ENCODE measurements around the gene DHTKD1. TPM values are rescaled to one million over a fixed set of nuclear protein-coding genes. Genes with fewer than 3 reads are reported as not detected.

Gene DHTKD1
- total and polyA plus RNA-seq, 2 experiments from 2014 or later, result 20.2 to 63.9 TPM

DNA sequence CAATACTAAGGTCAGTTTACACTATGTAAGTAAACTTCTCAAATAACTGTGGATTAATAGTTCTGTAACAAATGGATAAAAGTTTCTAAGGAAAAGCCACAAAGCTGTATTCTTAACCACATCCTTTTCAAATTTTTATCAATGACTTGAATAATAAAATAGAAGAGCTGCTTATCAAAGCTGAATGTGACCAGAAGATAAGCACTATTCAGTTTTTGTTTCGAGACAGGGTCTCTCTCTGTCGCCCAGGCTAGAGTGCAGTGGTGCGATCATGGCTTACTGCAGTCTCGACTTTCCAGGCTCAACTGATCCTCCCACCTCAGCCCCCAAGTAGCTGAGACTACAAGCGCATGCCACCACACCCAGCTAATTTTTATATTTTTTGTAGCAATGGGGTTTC lies 43.2 kb upstream of the DHTKD1 start (continued):
- TF ChIP-seq ZNF462 (CRISPR knock-in tag; IDR thresholded peaks at IDR 0.05) (no peak), ETS1 (IDR thresholded peaks at IDR 0.05) (no peak)

- Mint-ChIP-seq H3K9me3 (no peaks in the 10 kb centered on the region), H3K27me3 (ENCODE audit: insufficient read depth, low read depth, poor library complexity) (no peaks in the 10 kb centered on the region), H3K4me3 (no peak overlapping the region), H3K4me1 (peaks cover 5% of the 10 kb centered on the region; the same call in 2 of the 3 replicates), H3K27ac (no peak overlapping the region), H3K36me3 (ENCODE audit: low read depth) (peaks cover 40% of the 10 kb centered on the region)
- Histone ChIP-seq H3F3A (replicated peaks; ENCODE audit: low read depth) (no peaks in the 10 kb centered on the region), H4K20me1 (replicated peaks; ENCODE audit: insufficient read depth) (peaks cover 15% of the 10 kb centered on the region), H3K27ac (ENCODE audit: low read depth) (no peak overlapping the region), H3K9me2 (ENCODE audit: insufficient read depth) (no peaks in the 10 kb centered on the region), H3K4me1 (ENCODE audit: insufficient read depth) (no peaks in the 10 kb centered on the region), H3K36me3 (ENCODE audit: insufficient read depth) (peaks cover 4% of the 10 kb centered on the region; the same call in 1 of the 2 replicates), H3K79me2 (replicated peaks; ENCODE audit: insufficient read depth) (peaks cover 89% of the 10 kb centered on the region), H3K27me3 (ENCODE audit: insufficient read depth) (no peaks in the 10 kb centered on the region), H3K4me2 (no peak overlapping the region), H3K4me3 (no peak overlapping the region), H2AFZ (no peak overlapping the region)
- ATAC-seq (no peak), DNase-seq (ENCODE audit: low spot score) (no peak)
- TF ChIP-seq CTCF (conservative IDR thresholded peaks at IDR 0.05; ENCODE audit: low read depth in 2 of 2) (no peak), JUNB (IDR thresholded peaks at IDR 0.05; ENCODE audit: unreplicated experiment) (no peak), ETS1 (IDR thresholded peaks at IDR 0.05) (no peak), STAT1 (IDR thresholded peaks at IDR 0.05; ENCODE audit: unreplicated experiment) (no peak), EZH2phosphoT487 (IDR thresholded peaks at IDR 0.05; ENCODE audit: unreplicated experiment) (no peak), NANOG (IDR thresholded peaks at IDR 0.05; ENCODE audit: borderline replicate concordance) (no peak), ZNF114 (CRISPR knock-in tag; IDR thresholded peaks at IDR 0.05) (no peak), EZH2 (IDR thresholded peaks at IDR 0.05; ENCODE audit: low read depth, unreplicated experiment) (no peak), CREB1 (CRISPR knock-in tag; IDR thresholded peaks at IDR 0.05; ENCODE audit: low read depth) (no peak), ZNF331 (CRISPR knock-in tag; IDR thresholded peaks at IDR 0.05; ENCODE audit: low read depth) (no peak)
- TF ChIP-seq, protein P1, sequence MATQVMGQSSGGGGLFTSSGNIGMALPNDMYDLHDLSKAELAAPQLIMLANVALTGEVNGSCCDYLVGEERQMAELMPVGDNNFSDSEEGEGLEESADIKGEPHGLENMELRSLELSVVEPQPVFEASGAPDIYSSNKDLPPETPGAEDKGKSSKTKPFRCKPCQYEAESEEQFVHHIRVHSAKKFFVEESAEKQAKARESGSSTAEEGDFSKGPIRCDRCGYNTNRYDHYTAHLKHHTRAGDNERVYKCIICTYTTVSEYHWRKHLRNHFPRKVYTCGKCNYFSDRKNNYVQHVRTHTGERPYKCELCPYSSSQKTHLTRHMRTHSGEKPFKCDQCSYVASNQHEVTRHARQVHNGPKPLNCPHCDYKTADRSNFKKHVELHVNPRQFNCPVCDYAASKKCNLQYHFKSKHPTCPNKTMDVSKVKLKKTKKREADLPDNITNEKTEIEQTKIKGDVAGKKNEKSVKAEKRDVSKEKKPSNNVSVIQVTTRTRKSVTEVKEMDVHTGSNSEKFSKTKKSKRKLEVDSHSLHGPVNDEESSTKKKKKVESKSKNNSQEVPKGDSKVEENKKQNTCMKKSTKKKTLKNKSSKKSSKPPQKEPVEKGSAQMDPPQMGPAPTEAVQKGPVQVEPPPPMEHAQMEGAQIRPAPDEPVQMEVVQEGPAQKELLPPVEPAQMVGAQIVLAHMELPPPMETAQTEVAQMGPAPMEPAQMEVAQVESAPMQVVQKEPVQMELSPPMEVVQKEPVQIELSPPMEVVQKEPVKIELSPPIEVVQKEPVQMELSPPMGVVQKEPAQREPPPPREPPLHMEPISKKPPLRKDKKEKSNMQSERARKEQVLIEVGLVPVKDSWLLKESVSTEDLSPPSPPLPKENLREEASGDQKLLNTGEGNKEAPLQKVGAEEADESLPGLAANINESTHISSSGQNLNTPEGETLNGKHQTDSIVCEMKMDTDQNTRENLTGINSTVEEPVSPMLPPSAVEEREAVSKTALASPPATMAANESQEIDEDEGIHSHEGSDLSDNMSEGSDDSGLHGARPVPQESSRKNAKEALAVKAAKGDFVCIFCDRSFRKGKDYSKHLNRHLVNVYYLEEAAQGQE (IDR thresholded peaks at IDR 0.05; ENCODE audit: unreplicated experiment), result no peak
Observed at GRCh38 chr10:12027539-12027938, 41.2 kb upstream of the DHTKD1 start.

Data from GM23338 (cell line).